HG03039 (cell line): Measurements from ENCODE around the gene SECTM1.

Experiments
- ATAC-seq: cut with Tn5 transposase; IDR thresholded peaks from one replicate; pipeline ENCODE4 v1.9.1; 2021; ENCODE audit warnings: mild to moderate bottlenecking, moderate library complexity; ENCODE audit not compliant: unreplicated experiment

Gene SECTM1

DNA sequence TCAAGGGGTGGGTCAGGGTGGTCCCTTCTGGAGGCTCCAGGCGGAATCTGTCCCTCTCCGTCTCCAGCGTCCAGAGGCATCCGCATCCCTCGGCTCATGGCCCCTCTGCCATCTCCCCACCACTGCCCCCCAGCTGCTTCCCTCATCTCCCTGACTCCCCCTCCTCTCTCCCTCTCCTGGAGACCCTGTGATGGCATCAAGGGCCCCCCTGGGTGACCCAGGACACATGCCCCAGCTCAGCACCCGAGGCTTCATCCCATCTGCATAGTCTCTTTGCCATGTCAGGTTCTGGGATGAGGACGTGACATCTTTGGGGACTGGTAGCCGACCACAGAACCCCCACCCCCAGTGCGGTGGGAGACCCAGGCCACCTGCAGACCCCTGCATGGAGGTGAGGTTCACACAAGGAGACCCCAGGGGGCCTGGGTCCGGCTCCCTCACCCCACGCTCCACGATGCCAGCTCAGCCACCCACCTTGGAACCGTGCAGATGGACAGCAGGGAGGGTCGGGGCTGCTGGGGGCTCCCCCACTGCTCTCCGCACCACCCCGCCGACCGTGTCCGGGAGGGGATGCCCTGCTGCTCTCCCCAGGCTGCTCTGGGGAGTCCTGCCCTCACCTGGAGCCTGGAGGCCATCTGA is 3.8 kb downstream of the SECTM1 start:
- ATAC-seq: no peak

DNA sequence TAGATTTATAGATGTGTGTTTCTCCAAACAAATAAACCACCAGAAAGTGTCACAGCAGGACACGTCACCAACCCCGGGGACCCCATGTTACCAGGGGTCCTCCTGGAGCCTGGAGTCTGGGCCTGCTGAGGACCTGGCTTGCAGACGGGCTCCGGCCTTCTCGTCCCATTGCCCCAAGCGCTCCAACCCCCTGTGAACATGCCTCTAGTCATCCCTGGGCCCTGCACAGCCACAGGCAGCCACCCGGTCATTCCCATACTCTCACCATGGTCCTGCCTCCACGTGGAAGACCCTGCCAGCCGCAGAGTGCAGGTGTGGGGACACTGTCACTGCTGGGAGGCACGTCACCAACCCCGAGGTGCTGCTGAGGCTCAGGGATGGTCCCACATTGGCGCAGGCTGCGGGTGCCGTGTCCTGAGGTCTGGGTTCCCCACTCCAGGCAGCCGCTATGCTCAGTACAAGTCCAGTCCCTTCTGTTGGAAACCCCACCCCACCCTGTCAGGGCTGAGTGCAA is 4.5 kb downstream of the SECTM1 start:
- ATAC-seq: no peak

DNA sequence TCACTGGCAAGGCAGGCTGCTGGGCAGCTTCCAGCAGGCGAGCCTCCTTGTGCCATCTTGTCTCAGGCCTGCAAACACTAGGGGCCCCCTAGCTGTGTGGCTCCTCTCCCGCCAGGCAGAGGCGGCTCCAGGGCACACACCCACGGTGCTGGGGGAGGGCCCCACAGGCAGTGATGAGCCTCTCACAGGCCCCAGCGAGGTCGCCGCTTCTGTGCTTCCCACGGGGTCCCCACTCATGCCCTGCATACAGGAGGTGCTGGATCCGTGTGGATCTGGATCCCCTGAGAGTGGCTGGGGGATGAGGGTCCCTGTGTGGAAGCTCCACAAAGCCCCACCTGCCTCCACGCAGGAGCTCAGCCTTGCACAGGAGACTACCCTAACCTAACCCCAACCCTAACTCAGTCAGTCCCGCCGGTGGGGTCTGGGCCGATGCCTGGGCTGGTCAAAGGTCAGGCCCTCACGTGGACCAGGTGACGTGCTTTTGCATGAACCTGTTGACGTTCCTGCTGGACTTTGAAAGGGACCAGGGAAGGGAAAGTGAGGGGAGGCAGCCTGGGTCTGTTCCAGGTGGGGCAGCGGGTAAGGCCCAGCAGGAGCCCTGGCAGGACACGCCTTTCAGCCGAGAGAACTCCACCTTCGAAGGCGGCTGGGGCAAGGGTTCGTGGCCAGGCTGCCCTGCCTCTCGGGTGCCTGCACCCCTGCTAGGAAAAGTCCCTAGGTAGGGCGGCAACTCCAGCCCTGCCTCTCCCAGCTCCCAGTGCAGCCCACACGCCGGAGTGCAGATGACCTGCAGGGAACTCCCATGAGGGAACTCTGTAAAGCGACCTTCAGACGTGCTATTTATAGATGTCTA is 5.2 kb downstream of the SECTM1 start:
- ATAC-seq: no peak

DNA sequence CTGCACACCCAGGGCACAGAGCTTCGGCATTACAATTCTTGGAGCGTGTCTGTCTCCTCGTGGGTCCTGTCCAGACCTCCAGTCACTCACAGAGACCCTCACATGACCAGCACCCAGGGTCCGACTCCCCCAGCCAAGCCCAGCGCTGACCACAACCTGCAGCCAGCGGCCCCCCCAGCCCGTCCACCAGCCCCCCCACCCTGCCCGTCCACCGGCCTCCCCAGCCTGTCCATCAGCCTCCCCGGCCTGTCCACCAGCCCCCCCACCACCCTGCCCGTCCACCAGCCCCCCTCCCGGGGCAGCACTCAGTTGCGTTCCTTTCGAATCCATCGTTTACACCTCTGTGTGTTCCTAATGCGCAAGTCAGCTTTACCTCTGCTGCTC is 5.8 kb downstream of the SECTM1 start:
- ATAC-seq: no peak

DNA sequence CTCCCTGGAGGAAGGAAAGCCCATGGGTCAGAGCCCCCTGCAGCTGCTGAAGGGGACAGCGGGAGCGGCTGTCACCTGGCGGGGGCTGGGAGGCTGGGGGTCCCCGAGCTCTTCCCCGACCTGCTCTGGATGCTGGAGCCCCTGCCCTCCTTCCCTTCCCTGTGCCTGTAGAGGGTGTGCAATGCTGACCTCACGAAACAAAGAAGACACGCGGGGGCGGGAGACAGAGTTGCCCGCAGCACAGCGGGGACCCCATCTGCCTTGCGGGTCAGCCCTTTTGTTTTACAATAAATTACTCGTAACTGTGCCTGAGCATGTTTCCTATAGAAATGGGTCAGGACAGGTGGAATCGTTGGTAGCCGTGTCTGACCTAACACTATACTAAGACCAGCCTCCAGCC is 6.3 kb downstream of the SECTM1 start:
- ATAC-seq: no peak

DNA sequence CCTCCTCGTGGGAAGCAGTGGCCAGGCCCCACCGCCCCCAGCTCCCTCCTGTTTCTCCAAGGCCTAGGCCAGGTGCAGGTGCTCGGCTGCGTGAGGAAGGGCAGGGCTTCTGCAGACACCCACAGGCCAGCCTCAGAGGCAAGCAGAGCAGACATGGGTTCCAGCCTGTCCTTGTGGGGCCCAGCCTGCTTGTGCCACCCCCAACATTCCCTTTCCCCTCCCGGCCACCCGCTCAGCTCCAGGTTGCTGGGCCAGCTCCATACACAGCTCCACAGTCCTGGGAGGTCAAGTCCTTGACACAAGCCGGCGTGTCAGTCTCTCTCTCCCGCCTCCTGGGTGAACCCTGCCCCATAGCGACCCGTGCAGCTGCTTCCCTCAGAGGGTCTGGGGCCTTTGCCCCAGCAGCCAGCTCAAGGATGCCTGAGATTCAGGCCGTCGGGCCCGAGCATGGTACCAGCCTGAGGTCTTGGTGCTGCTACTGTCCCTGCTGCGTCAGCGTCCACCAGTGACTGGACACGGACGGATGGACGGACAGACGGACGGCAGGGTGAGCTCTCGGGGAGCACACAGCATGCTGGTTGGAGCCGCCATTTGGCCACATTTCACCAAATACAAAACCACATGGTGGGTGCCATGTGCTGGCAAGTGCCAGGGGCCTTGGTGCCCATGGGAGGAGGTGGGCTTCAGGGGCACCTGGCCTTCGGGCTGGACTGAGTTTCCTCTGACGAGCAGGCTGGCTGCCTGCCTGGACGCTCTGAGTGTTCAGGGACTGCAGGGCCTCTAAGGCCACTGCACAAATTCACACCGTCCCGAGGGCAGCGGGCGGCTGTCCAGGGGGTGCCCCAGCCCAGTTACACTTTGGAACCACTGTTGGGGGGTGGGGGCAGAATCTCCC is 8.0 kb downstream of the SECTM1 start:
- no peak for ATAC-seq

DNA sequence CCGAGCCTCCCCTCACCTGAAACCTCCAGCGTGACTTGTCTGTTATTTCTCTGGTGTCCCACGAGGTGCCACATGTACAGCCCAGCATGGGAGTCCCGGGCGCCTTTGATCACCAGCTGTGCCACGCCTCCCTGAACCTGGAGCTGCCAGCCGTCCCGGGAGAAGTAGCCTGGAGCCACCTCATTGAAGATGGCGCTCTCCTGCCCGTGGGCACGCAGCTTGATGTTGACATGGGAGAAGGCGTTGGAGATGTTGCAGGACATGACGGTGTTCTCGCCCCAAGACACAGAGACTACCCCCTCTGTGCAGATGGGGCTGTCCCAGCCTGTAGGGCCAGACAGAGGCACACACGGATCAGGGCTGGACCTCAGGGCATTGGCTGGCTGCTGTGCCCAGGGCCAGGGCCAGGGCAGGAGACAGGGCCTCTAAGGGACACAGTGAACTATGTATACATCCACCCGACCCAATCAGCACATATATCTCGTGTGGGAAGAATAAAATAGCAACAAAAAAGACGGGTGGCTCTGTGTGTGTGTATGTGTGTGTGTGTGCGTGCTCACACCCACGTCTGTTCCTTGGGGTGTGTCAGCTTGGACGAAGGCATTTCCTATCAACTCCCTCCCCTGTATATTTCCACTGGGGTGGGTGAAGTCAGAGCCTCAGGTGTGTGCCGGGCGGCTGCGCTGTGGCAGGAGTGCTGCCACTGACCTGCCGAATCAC is 8.8 kb downstream of the SECTM1 start:
- ATAC-seq: no peak

DNA sequence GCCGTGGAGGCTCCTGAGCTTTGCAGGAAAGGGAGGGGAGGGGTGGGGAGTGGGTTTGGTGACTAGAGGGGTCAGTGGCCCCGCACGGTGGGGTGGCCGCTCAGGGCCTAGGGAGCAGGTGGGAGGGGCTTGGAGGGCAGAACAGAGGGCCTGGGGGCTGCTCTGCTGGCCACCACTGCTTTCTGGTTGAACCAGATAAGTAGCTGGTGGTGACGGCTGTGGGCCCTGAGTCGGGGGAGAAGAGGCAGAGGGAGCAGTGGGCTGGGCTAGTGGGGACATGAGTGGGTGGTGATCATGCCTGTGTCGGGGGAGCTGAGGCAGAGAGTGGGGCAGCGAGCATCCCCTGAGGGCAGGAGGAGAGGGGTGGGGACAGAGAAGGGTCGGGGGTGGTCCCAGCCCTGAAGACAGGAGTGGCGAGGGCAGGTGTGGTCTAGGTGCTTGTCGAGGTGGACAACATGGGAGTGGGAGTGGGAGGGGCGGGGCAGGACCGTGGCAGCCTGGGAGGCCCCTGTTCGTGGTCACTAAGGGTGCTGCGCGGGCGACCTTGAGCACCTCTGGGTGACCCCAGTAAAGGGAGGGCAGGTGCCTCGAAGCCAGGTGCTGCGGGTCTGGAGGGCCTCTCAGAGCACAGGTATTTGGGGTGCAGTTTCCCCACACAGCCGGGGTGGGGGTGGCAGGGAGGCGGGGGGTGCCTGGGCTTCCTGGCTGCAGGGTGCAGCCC is 9.9 kb downstream of the SECTM1 start:
- no peak for ATAC-seq

DNA sequence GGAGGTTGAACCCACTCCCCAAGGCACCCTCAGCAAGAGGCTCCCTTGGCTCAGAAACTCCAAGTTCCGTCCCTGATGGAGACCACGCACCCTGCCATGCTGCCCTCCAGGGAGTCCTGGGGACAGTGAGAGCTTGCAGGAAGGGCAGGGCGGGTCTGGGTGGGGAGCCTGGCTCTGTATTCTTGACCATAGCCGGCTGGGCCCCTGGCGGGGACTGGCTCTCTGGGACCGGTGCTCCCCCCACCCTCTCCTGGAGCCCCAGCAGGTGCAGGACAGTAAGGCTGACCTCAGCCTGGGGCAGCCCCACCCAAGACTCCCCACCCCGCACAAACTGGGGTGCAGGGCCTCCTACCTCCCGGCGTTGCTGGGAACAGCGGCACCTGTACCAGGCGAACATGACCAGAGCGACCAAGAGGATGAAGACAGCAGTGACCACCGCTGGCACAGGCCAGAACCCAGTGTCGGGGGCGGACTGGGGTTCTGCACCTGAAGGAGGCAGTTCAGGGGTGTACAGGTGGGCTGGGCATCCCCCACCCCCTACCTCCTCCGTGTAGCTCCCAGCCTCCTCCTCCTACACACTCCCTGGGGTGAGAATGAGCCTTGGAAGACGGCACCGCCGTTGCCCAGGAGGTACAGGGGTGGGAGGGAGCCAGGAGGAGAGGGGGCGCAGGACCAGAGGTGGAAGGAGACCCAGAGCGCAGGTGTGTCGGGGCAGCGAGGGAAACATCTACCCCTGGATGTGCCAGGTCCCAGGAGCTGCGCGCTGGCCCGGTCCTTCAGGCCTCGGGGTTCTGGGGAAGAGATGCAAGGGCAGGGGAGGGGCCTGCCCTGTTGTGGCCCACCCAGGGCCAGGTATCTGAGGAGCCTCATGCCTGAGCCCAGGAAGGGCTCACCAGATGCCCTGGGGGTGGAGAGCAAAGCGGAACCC is 10.8 kb downstream of the SECTM1 start:
- no peak for ATAC-seq

DNA sequence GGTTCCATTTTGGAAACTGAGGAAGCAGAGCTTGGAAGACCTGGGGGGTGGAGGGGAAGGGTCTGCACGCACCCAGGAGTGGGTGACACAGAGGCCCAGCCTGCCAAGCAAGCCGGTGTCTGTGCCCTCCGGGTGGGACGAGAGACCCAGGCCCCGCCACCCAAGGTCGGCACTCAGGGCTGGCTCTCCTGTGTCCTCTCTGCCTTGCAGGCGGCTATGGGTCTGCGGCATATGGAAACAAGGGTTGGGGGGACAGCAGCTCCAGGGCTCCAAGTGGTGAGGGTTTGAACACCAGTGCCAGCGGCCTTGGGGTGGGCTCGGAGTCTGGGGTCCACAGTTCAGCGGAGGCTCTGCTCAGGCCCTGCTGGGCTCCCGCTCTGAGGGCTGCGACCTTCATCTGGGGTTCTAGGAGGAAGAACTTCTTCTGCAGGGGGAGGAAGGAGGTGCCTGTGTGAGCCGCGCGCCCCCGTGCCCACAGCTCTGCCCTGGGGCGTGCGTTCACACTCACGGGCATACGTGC is 11.6 kb downstream of the SECTM1 start:
- no peak for ATAC-seq

DNA sequence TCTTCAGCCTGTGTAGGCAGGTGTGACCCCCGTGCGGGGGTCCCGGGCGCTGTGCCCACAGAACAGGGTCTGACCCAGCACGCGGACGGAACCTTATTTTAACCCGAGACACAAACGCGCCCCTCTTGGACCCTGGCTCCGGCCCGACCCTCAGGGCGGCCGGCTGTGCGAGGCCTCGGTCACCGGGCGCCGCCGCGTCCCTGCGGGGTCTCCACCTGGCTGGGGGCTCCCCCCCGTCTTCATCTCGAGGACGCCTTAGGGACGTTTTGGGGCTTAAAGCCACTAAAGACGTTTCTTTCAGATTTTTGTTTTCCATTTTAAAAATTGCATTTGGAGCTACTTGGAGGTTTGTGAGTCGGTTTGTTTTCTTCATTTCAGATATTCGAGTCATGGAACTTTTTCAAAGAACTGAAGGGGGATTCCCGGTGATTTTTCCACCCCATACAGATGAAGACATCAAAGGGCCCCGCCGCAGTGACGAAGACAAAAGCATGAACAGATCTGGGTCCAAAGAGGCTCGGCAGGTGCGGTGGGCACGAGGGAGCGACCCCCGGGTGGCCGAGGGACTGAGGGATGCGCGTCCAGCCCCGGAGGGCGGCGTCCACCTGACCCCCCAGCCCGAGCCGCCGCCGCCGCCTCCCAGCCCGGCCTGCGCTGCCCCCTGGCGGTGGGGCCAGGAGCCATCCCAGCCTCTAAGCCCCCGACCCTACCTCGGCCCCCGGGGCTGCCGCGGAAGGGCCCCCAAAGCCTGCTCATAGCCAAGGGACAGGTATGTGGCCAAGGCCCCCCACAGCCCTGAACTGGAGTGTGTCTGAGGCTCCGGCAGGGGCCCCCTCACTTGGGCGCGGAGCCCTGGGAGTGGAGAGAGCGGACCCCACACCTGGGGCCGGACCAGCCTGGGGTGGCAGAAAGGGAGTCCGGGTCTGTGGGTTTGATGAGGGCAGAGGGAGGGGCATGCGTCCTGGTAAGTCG is 12.3 kb downstream of the SECTM1 start:
- ATAC-seq: no peak

DNA sequence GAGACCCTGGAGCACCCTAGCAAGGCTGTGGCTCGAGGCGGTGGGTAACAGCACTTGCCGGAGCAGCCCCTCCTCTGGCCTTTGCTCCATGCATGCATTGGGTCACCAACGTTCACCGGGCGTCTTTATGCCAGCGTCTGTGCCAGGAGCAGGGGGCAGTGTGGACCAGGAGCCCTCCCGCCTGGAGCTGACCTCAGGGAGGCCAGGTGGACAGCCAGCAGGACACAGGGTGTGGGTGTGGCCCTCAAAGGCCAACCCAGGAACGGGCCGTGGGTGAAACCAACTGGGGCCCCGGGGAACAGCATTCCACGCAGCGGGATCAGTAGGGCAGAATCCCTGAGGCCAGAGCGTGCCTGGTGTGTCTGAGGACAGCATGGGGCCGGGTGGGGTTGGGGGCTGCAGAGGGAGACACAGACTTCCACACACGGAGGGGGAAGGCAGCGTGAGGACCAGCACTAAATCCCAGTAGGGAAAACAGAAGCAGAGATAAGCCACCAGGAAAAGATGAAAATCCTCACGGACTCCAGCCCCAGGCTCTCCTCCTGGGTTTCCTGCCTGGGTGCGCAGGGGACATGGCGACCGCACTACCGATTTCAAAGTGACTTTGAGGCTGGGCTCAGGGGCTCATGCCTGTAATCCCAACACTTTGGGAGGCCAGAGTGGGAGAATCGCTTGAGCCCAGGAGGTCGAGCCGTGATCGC is 13.3 kb downstream of the SECTM1 start:
- ATAC-seq: no peak

DNA sequence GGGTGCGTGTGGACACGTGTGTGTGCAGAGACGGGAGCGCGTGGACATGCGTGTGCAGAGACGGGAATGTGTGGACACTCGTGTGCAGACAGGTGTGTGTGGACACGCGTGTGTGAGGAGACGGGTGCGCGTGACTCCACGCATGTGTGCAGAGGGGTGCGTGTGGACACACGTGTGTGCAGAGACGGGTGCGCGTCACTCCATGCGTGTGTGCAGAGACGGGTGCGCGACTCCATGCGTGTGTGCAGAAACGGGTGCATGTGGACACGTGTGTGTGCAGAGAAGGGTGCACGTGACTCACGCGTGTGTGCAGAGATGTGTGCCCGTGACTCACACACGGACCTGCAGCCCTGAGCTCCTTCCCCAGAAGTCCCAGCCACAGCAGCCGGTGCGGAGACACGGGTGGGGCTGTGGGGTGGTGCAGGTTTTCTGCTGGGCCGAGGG is 13.9 kb downstream of the SECTM1 start:
- ATAC-seq: no peak

DNA sequence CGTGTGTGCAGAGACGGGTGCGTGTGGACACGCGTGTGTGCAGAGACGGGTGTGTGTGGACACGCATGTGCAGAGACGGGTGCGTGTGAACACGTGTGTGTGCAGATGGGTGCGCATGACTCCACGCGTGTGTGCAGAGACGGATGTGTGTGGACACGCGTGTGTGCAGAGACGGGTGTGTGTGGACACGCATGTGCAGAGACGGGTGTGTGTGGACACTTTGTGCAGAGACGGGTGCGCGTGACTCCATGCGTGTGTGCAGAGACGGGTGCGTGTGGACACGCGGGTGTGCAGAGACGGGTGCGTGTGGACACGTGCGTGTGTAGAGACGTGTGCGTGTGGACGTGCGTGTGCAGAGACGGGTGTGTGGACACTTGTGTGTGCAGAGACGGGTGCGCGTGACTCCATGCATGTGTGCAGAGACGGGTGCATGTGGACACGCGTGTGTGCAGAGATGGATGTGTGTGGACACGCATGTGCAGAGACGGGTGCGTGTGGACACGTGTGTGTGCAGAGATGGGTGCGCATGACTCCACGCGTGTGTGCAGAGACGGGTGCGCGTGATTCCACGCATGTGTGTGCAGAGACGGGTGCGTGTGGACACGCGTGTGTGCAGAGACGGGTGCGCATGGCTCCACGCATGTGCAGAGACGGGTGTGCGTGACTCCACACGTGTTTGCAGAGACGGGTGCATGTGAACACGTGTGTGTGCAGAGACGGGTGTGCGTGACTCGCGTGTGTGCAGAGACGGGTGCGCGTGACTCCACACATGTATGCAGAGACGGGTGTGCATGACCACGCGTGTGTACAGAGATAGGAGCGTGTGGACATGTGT is 14.6 kb downstream of the SECTM1 start:
- no peak for ATAC-seq

DNA sequence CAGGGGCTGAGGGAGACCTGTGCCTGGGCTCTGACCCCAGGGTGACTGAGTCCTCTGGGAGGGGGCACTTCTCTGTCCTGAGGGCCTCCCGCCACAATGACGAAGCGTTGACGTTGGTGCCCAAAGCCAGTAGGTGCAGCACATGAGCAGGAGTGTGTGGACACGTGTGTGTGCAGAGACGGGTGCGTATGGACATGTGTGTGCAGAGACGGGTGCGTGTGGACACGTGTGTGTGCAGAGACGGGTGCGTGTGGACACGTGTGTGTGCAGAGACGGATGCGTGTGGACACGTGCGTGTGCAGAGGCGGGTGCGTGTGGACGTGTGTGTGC is 15.4 kb downstream of the SECTM1 start:
- ATAC-seq: no peak
